NAMALWA (cell line): Measurements from ENCODE around the gene ABHD8.

Experiments used
- DNase-seq: peaks from one replicate; pipeline ENCODE4 v3.0.0-alpha.2; 2015; ENCODE audit warnings: low spot score

Gene ABHD8

DNA sequence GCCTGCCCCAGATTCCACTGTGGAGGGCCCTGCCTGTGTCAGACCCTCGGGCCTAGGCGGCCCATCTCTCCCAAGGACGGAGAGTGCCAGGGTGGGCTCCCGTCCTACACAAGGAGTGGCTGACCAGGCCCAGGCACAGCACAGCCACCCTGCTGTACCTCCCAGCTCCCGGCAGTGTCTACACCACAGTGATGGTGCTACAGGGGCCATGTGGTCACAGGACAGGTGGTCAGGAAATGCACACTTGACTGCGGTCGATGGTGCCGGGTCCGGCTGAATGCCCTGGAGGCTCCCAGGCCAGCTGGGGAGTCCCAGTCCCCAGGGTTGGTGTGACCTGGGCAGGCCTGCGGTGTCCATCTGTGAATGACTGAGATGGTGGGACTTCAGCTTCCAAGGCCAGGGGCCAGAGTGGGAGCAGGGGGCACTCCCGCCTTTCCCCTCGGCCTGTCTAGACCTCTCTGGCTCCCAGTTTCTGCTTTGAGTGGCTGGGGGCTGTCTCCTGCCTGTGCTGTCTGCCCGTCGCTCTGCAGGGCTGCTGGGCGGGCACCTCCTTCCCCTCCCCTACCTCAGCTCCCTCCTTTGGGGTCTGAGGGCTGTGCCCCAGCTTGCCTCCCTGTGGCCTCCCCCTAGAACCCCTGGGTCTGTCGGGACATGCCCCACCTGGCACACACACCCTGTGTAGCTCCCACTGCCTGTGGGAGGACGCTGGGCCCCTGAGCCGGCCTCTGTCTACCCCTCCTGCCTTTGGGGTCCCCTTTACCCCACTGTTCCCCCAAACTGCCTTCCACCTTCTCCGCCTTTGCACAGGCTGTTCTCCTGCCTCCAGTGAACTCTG lies 18.6 kb upstream of the ABHD8 start:
- DNase-seq: no peak

DNA sequence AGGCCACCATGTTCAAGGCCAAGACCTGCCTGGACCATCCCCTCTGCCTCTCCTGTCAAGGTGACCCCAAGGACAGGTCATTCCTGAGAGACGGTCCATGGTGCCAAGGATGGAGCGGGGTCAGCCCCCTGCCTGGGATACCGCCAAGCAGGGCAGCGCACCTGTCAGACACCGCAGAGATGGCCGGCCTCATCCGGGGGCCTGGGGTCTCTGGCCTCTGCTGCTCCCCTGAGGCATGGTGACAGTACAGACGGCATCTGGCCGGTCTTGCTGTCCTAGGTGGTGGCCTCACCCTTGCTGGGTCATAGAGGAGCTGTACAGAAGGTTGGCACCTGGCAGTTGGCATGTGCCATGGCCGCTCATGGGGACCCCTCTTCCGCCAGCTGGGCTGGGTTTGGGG lies 17.2 kb upstream of the ABHD8 start:
- no peak for DNase-seq

DNA sequence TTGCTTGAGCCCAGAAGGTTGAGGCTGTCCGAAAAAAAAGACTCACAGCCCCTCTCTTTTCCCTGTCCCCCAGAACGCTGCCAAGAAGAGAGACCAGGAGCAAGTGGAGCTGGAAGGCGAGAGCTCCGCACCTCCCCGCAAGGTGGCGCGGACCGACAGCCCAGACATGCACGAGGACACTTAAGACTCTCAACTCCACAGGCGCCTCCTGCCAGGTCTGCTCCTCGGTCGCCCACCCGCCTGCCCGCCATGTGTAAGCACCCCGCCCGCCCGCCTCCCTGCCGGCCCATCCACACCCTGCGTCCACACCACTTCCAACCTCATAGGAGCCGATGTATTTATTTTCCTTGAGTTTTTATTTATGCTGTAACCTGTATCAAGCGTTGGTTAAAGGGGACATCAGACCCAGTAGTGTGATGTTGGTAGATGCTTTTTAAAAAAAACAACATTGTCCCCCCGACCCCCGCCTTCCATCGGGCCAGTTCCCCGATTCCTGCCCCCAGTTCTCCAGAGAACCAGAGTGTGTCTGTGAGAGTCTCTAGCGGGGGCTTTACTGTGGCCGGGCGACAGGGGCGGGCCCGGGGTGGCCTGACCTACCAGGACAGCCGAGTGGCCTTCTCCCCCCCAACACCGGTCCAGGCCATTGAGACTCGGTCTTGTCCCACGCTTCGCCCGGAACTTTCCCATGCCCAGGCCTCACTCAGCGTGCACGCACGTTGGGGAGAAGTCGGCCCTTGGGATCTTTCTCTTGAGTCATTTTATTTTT lies 16.4 kb upstream of the ABHD8 start:
- no peak for DNase-seq

DNA sequence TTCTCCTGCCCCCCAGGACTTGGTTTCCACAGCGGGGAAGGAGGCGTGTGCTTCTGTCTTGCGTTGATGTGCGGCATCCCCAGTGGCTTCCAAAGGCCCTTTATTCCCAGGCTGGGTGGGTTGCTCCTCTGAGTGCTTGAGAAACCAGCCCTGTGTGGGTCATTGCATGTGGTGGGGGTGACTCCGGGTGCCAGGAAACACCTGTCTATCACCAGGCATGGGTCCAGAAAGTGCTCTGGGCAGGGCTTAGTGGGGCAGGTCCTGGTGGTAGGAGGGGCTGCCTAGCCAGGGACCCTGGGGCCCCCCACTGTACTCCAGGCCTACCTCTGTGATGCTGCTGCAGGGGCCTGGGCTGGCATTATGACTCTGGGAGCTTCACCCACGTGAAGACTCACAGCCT lies 15.7 kb upstream of the ABHD8 start:
- DNase-seq: no peak

DNA sequence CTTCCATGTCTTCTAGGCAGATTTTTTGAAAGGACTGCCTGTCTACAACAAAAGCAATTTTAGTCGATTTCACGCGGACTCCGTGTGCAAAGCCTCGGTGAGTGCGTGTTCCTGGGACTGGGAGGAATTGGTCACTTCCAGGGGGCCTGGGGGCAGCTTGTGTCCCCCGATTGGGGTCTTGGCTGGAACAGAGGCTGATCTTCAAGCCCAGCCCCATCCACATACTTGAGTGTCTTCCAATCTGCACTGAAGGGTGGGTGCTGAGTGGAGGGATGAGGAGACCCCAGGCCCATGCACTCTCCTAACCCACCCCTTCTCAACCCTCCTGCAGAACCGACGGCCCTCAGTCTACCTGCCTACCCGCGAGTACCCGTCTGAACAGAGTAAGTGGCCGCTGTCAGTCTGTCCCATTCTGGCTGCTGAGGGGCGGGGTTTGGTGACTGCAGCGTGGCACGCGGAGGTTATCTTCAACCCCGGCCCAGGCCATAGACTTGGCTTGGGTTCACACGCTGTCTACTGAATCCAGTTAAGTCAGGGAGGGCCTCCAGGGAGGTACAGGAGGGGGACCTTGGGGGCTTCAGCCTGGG lies 10.9 kb upstream of the ABHD8 start:
- no peak for DNase-seq

DNA sequence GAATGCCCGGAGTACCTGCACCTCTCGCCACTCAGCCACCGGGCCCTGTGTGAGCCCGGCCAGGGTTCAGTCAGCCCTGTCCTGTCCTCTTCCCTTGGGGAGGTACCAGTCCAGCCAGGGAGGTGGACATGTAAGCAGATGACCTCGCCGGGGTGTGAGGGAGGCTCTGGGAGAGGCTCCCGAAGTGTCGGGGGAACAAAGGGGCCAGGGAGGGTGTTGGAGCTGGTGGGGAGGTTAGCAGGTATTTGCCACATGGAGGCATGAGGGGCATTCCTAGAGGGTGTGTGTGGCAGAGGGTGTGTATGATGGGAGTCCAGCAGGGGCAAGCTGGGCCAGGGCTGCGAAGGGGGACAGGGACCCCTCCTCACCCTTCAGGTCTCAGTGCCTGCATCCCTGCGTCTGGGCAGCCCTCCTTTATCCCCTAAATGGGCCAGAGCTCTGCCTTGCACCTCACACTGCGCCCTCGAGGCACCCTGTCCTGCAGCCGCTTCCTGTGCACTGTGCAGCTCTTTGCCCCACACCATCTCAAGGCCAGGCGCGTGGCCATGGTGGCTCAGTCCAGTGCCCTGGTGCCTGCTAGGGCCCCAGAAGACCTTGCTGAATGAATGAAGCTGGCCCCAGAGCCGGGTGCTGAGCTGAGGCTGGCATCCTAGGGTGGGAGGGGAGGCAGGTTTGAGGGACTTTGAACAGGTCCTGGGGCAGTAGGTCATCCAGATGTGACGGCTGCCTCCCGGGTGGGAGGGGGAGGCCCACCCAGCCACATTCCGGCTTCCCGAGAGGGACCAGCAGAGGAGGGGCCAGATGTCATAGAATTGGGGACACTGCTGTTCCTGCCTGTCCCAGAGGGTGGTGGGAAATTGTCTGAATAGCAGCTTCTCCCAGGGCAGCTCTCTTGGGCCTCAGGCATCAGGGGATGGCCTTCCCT lies 9.2 kb upstream of the ABHD8 start:
- DNase-seq: no peak

DNA sequence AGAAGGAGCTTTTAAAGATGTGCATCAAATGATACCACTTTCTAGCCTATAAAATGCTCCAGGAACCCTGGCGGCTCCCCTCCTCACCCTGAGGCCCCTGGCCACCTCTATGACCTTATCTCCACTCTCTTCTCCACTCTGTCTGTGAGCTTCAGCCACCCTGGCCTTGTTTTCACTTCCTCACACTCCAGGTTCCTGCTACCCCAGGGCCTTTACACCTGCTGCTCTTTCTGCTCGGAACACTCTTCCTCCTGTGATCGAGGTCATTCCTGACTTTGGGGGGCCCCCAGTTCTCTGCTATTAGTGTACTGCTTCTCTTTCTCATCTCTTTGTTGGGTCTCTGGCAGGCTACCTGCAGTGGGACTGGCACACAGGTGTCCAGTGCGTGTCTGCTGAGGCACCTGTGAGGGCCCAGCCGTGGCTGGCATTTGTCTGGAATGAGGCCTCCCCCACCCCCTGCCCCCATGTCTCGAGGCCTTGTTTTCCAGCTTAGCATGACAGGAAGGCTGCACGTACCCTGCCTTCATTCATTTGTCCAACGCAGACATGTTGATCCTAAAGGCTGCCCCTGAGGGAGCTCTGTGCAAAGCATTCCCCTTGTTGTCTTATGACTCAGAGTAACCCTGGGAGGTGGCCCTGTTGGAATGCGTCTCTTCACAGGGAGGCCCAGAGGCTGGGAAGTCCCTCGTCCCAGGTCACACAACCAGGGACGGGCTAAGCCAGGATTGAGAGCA lies 8.4 kb upstream of the ABHD8 start:
- DNase-seq: no peak

DNA sequence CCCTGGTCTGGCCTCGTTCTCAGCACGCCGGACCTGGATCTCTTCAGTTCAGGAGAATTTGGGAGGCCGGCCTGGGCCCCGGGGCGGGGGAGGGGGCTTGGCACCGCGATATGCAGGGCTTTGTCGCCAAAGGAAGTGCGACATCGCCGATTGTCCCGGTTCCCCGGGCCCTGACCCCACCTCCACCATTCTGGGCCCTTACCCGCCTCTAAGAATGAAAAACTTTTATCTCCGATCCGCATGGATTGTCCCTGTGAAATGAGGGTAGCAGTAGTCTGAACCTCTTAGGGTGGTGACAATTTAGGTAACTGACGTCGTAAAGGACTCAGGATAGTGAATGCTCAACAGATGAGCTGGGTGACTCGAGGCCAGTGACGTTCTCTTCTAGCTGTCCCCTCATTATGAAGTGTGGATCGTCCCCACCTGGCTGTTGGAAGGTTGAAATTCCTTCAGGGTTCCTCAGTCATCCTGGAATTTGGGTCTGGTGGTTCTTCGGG lies 6.8 kb upstream of the ABHD8 start:
- DNase-seq: peak; percentile 48

DNA sequence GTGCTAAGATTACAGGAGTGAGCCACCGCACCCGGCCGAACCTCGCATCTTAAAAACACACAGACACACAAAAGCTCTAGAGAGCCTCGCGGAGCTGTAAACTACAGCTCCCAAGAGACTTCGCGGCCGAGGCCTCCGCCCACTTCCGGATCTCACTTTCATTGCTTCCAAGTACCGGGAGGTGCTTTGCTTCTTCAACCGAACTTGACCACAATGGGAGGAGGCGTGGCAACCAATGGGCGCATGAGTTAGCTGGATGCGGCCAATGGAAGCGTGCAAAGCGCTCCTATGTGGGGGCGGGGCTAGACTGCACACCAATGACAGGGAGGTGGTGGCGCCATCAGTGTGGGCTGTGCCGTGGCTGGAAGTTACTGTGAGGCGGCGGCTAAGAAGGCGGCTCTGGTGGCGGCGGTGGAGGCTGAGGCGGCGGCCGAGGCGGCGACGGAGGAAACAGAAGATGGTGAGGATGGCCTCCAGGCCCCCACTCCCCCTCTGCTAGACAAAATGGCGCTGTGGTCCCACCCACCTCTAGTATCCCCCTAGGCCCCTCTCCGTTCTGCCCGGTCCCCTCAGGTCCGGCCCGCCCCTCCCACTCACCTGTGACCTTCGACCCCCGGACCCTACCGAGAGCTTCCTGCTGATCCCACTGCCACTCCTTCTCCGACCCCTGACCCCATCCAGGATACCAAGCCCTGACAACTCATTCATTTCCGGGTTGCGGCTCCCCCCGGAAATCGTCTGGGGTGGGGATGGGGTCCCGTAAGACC lies 6.2 kb upstream of the ABHD8 start, which contains the start of gene DDA1:
Gene DDA1, plus strand, starts transcription at position 366 of the 767 bp plus-strand sequence. Its CDS starts 92 bp downstream, at position 458.
- DNase-seq: peak; percentile 100

DNA sequence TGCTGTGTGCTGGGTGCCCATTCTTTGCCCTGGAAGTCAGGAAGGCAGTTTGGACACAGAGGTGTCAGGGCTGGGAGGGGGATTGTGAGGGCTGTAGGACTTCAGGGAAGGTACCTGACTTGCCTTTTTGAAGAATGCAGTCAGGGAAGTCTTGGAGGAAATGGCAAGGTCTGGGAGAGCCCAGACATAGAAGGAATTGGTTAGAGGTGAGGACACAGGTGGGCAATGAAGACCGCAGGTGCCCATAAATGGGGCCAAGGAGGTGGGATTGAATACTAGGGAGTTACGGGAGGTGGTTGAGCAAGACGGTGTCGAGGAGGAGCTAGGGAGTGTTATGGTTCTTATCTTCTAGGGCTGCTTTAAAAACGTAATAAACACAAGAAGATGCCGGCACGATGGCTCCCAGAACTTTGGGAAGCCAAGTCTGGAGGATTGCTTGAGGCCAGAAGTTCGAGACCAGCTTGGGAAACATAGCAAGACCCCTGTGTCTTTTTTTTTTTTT lies 4.7 kb upstream of the ABHD8 start:
- DNase-seq: no peak

DNA sequence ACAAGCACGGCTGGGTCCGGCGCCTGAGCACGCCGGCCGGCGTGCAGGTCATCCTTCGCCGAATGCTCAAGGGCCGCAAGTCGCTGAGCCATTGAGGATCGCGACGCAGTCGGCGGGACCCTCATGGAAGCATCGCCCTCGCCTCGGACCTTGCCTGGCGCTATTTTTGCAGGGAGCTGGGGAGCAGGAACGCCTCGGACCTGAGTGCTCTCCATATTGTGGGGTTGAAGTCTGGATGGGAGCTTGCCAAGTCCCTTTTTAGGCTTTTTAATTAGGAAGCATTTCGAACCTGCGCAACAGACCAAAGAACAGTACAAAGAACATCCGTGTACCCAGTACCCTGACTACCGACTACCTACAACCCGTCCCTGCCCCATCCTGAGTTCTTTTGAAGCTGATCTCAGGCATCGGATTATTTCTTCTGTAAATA lies 3.1 kb upstream of the ABHD8 start:
- DNase-seq: no peak

DNA sequence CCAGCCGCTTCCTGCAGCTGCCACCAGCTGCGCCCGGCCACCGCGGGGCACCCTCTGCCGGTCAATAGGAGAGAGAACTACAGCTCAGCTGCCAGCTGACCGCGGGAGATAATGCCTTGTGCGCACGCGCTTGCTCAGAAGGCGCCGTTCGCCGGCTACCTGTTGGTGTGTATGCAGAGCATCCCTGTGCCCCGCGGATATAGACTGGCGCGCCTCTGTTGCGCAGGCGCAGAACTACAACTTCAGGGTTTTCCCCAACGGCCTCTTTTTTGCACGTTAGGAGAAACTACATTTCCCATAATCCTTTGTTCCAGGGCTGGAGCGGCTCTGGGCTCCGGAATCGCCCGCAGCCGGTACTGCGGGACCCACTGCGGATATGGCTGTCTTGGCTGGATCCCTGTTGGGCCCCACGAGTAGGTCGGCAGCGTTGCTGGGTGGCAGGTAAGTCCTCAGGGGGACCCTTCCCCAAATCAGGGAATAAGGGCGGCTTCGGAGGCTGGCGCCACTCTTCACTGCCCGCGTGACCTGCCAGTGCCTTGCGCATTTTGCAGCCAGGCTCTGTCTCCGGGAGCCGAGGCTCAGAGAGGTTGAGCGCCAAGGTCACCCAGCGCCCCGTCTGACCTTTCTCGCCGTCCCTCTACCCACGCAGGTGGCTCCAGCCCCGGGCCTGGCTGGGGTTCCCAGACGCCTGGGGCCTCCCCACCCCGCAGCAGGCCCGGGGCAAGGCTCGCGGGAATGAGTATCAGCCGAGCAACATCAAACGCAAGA lies 2.5 kb upstream of the ABHD8 start, which contains the start of gene MRPL34:
Gene MRPL34, plus strand, starts transcription at position 356 of the 768 bp plus-strand sequence. Its CDS starts 21 bp downstream, at position 377.
- peak; percentile 100 for DNase-seq

DNA sequence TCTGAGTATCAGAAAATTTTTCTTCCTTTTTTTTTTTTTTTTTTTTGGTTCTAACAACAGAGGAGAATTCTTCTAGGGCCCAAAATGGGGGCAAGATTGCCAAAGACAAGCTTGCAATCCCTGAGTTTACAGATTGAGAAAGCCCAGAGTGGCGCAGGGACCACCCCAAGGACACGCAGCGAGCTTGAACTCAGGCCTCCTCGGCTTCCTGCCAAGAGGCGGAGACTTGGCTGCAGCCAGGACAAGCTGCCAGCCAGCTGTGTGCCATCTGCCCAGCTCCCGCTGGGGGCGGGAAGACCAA lies 1.9 kb upstream of the ABHD8 start:
- DNase-seq: no peak

DNA sequence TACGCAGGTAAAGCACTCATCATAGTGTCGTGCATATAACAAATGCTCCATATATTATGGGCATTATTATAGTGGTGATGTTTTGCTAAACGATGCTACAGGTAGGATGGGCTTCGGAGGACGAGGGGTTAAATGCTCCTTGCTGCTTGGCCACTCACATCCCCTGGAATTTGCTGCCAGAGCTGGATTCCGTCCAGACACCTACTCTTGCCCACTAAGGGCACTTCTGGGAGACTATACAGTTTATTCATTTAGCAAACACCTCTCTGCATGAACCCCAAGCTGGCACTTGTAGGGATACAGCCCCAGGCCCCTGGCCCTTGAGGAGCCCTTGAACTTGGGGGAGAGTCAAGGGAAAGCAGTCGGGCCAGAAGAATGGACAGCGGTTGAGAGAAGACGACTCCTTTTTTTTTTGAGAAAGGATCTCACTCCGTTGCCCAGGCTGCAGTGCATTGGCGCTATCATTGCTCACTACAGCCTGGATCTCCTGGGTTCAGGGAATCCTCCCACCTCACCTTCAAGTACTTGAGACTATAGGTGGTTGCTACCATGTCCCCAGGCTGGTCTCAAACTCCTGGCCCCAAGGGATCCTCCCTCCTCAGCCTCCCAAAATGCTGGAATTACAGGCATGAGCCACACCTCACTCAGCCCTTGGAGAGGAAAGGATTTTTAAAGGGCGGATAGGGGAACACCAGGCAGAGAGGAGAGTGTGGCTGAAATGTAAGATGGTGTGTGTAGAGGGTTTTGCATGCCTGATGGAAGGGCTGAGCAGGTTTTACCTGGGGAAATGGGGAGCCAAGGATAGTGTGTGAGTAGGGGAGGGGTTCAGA lies 1.4 kb upstream of the ABHD8 start:
- no peak for DNase-seq

DNA sequence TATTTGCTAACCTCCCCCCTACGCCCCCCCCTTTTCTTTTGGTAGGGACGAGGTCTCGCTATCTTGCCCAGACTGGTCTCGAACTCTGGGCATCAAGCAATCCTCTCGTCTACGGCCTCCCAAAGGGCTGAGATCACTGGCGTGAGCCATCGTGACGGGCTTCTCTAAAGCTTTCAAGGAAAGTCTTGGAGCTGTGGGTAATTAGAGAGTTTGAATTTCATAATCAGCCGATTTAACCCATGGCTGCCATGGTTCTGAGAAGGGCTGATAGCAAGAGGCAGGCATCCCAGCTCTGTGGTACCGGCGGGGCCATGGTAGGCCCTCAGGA lies 679 bp upstream of the ABHD8 start:
- DNase-seq: no peak

DNA sequence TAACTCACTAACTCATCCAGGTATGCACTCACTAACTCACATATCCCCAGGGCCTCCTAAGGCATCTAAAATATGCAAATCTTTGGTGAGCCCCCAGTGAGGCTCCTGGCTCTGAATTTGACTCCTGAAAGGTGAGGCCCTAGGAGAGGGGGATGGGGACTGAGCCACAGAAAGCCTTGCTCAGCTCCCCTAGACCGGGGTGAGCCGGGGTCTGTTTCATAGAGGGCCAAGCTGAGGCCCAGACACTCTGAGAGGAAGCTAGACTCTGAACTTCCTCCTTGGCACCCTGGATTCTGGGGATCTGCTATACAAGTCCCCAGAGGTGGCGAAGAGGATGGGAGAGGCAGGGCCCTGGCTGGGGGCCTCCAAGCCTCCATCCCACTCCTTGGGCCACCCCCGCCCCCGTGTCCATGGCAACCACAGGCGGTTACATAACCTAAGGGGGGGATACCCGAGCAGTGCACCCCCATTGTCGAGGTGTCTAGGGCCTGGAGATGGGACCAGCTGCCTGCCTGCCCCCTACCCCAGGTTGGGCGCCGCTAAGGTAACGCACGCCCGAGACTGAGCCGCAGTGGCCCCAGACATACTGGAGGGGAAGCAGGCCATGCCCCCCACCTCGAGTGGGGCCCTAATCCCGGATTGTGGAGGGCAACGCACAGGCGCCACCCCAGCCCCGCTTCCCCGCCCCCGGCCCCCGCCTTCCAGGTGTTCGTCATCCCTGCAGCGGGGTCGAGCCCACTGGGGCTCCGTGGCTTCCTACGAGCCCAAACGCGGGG lies 646 bp downstream of the ABHD8 start:
- no peak for DNase-seq

DNA sequence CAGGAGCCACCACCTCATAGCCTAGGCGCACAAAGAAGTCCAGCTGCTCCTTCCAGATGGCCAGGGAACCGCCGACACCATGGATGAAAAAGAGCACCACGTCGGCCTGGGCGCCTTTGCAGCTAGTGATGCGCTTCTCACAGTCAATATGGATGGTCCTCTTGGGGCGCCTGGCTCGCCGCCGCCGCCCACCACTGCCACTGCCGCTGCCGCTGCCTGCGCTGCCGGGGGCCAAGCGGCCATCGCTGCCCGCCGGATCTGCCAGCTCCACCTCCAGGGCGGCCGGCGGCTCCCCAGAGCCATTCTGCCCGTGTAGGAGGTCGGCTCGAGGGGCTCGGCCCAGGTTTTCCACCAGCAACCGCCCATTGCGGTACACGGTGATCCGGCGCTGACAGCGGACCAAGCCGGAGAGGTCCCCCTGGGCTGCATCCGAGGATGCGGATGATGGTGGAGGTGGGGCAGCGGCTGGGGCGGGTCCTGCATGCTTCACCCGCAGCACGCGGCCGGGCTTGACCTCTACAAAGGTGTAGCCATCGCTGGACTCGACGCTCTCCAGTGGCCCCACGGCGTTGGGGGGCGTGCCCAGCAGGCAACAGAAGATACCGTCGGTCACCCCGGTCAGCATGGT lies 2.1 kb downstream of the ABHD8 start:
- no peak for DNase-seq
